ENCODE data around the gene GTPBP6. TPM values are rescaled to one million over a fixed set of nuclear protein-coding genes. Genes with fewer than 3 reads are reported as not detected.
A peak's percentile ranks its signal among the peaks of the same experiment; 100 is the strongest.

Gene GTPBP6
- total RNA-seq, 6 experiments from 2014 or later, result 20.9 to 32.8 (median 23.2) TPM

- DNase-seq (no peak), ATAC-seq (no peak)
- intact Hi-C loops (cut with DNase I), result no loop called here
- Histone ChIP-seq H3K36me3 (peaks cover 0 to 12% (median 3%) of the 10 kb centered on the region in 4 donors), H3K27me3 (no peaks in the 10 kb centered on the region), H3K4me1 (no peaks in the 10 kb centered on the region), H3K9me3 (no peaks in the 10 kb centered on the region), H3K27ac (no peak overlapping the region), H3K4me3 (no peak overlapping the region)
- no peak for TF ChIP-seq POLR2A (IDR thresholded peaks at IDR 0.05)
- TF ChIP-seq CTCF (IDR thresholded peaks at IDR 0.05), result no peak
- WGBS (ENCODE audit: insufficient coverage, low coverage, low lambda C conversion rate, missing lambda C conversion rate), result 95% methylated on average over 8 of the region's 8 CpGs
Measured at GRCh38 chrX:300334-300733, 18.3 kb downstream of the GTPBP6 start.

- Histone ChIP-seq H3K27me3 (no peaks in the 10 kb centered on the region), H3K4me1 (no peaks in the 10 kb centered on the region), H3K9me3 (no peaks in the 10 kb centered on the region), H3K36me3 (peaks cover 0 to 9% (median 3%) of the 10 kb centered on the region in 4 donors), H3K4me3 (no peak overlapping the region), H3K27ac (no peak overlapping the region)
- WGBS (ENCODE audit: insufficient coverage, low coverage, low lambda C conversion rate, missing lambda C conversion rate), result 96% methylated on average over 25 of the region's 36 CpGs
- ATAC-seq, result no peak
- intact Hi-C loops (cut with DNase I), result no loop called here
- TF ChIP-seq POLR2A (IDR thresholded peaks at IDR 0.05) (no peak), CTCF (IDR thresholded peaks at IDR 0.05) (no peak)
- peak; percentile 6 to 50 (median 30) for DNase-seq
Measured at GRCh38 chrX:298993-299392, 19.6 kb downstream of the GTPBP6 start.

GRCh38 chrX:295136-295535 lies 23.5 kb downstream of the GTPBP6 start:
- H3K9me3 ChIP-seq, result no peaks in the 10 kb centered on the region
- no peaks in the 10 kb centered on the region for H3K4me1 ChIP-seq
- no peak overlapping the region for H3K27ac ChIP-seq
- H3K27me3 ChIP-seq, result no peaks in the 10 kb centered on the region
- H3K36me3 ChIP-seq, result peaks cover 0 to 24% (median 5%) of the 10 kb centered on the region in 4 donors
- DNase-seq, result peak; percentile 10 to 48 (median 39)
- TF ChIP-seq POLR2A (IDR thresholded peaks at IDR 0.05), result no peak
- TF ChIP-seq CTCF (IDR thresholded peaks at IDR 0.05), result no peak
- H3K4me3 ChIP-seq, result no peak overlapping the region
- 84% methylated on average over 9 of the region's 21 CpGs for WGBS (ENCODE audit: insufficient coverage, low coverage, low lambda C conversion rate, missing lambda C conversion rate)
- ATAC-seq, result peak in 1 of 4 donors; percentile 27
- intact Hi-C loops (cut with DNase I), result no loop called here

- 93% methylated on average over 11 of the region's 47 CpGs for WGBS (ENCODE audit: insufficient coverage, low coverage, low lambda C conversion rate, missing lambda C conversion rate)
- no peaks in the 10 kb centered on the region for H3K27me3 ChIP-seq
- DNase-seq, result peak in 2 of 3 donors; percentile 36 to 45
- H3K4me1 ChIP-seq, result no peaks in the 10 kb centered on the region
- no peak overlapping the region for H3K4me3 ChIP-seq
- intact Hi-C loops (cut with DNase I), result no loop called here
- peaks cover 0 to 41% (median 10%) of the 10 kb centered on the region in 4 donors for H3K36me3 ChIP-seq
- ATAC-seq, result peak in 1 of 4 donors; percentile 30
- no peaks in the 10 kb centered on the region for H3K9me3 ChIP-seq
- TF ChIP-seq CTCF (IDR thresholded peaks at IDR 0.05) (no peak), POLR2A (IDR thresholded peaks at IDR 0.05) (no peak)
- no peak overlapping the region for H3K27ac ChIP-seq
Measured at GRCh38 chrX:292900-293897, 25.4 kb downstream of the GTPBP6 start.

Data from right lobe of liver (tissue), 6 donors.